NK-92 (cell line): ENCODE results near the gene HCN1.
"Not testable (repeated sequence)": the region's sequence is repeated elsewhere in the genome, so short reads cannot be mapped to it uniquely, and the experiment has no call there.

Experiments
- DNase-seq: peaks from one replicate; lab custom pipeline; 2025; ENCODE audit not compliant: unreplicated experiment; lab: John Stamatoyannopoulos, UW

HCN1 gene

GRCh38 chr5:45312627-45313026, 383.6 kb downstream of the HCN1 start:
- not testable (repeated sequence) for DNase-seq

- no peak for DNase-seq
Measured at GRCh38 chr5:45295231-45295630, 400.9 kb downstream of the HCN1 start.

- no peak for DNase-seq
Measured at GRCh38 chr5:45288746-45289145, 407.4 kb downstream of the HCN1 start.

- DNase-seq: no peak
Measured at GRCh38 chr5:45284436-45284835, 411.7 kb downstream of the HCN1 start.

GRCh38 chr5:45281081-45281480, 415.1 kb downstream of the HCN1 start:
- no peak for DNase-seq

- no peak for DNase-seq
Measured at GRCh38 chr5:45279109-45279508, 417.1 kb downstream of the HCN1 start.

GRCh38 chr5:45277860-45278259, 418.3 kb downstream of the HCN1 start:
- DNase-seq: no peak

- DNase-seq: no peak
Measured at GRCh38 chr5:45274241-45274640, 421.9 kb downstream of the HCN1 start.

- DNase-seq: no peak
Measured at GRCh38 chr5:45271626-45272025, 424.6 kb downstream of the HCN1 start.

- DNase-seq: no peak
Measured at GRCh38 chr5:45264447-45264846, 431.7 kb downstream of the HCN1 start.

GRCh38 chr5:45262061-45262590, 434.1 kb downstream of the HCN1 start:
- DNase-seq: no peak

GRCh38 chr5:45261125-45261524, 435.1 kb downstream of the HCN1 start:
- no peak for DNase-seq

- no peak for DNase-seq
Measured at GRCh38 chr5:45260292-45260691, 435.9 kb downstream of the HCN1 start.

GRCh38 chr5:45252978-45253377, 443.2 kb downstream of the HCN1 start:
- no peak for DNase-seq

- DNase-seq: no peak
Measured at GRCh38 chr5:45252541-45252940, 443.6 kb downstream of the HCN1 start.

GRCh38 chr5:45225571-45226031, 470.6 kb downstream of the HCN1 start:
- DNase-seq: no peak

- DNase-seq: no peak
Measured at GRCh38 chr5:45205403-45205961, 490.7 kb downstream of the HCN1 start.
